Common myeloid progenitor, CD34-positive (primary cell): ENCODE measurements around the gene KLHL9.
A peak's percentile ranks its signal among the peaks of the same experiment; 100 is the strongest.

Source experiments
- CTCF ChIA-PET: fragments of 350-600 bp; sonication (Branson Sonifier 250); formaldehyde crosslinking; loops from one replicate; lab custom pipeline; 2021; ENCODE audit warnings: antibody characterized with exemption; lab: Charles Lee
- POLR2A ChIA-PET: fragments of 350-600 bp; sonication (Branson Sonifier 250); formaldehyde crosslinking; loops from one replicate; lab custom pipeline; 2021; ENCODE audit warnings: antibody characterized with exemption; lab: Charles Lee
- DNase-seq, 3 donors: peaks; one replicate each; pipeline versions ENCODE4 v3.0.0 to v3.0.0-alpha.2; 2013
- H3K27ac ChIP-seq, 2 experiments: 1 replicate in 1 of 2; 2 replicates in 1 of 2; pipeline ENCODE4 v1.7.0; 2013; ENCODE audit warnings: inconsistent platforms in 2 of 2, low read length in 2 of 2, mild to moderate bottlenecking in 2 of 2, low read depth in 1 of 2, moderate library complexity in 1 of 2; ENCODE audit not compliant: severe bottlenecking in 2 of 2, insufficient read depth in 1 of 2, poor library complexity in 1 of 2
- H3K27me3 ChIP-seq, 5 experiments: replicated peaks in 2 of 5; 1 replicate in 3 of 5; 2 replicates in 2 of 5; pipeline versions ENCODE4 v1.6.1 to v1.7.0; 2013; ENCODE audit warnings: low read length in 4 of 5, mild to moderate bottlenecking in 2 of 5, moderate library complexity in 2 of 5, inconsistent platforms in 1 of 5; ENCODE audit not compliant: insufficient read depth in 5 of 5, control insufficient read depth in 4 of 5
- H3K36me3 ChIP-seq, 4 experiments: 1 replicate in 2 of 4; 2 replicates in 2 of 4; pipeline versions ENCODE4 v1.6.1 to v1.7.0; 2013; ENCODE audit warnings: low read length in 3 of 4, control low read depth in 1 of 4, mild to moderate bottlenecking in 1 of 4; ENCODE audit not compliant: control insufficient read depth in 4 of 4, insufficient read depth in 4 of 4
- H3K4me1 ChIP-seq, 4 experiments: 1 replicate in 3 of 4; 2 replicates in 1 of 4; pipeline versions ENCODE4 v1.6.1 to v1.7.1; 2013; ENCODE audit warnings: low read length in 3 of 4, mild to moderate bottlenecking in 3 of 4, control low read depth in 1 of 4, inconsistent platforms in 1 of 4, moderate library complexity in 1 of 4; ENCODE audit not compliant: control insufficient read depth in 4 of 4, insufficient read depth in 4 of 4; ENCODE audit errors: control extremely low read depth in 1 of 4
- H3K4me3 ChIP-seq, 7 experiments: 1 replicate in 4 of 7; 2 replicates in 3 of 7; pipeline versions ENCODE4 v1.5.1 to v1.7.0; 2013; ENCODE audit warnings: mild to moderate bottlenecking in 7 of 7, low read length in 6 of 7, moderate library complexity in 6 of 7, inconsistent platforms in 2 of 7, low read depth in 2 of 7, control low read depth in 1 of 7; ENCODE audit not compliant: insufficient read depth in 4 of 7, control insufficient read depth in 1 of 7; ENCODE audit errors: extremely low read depth in 1 of 7
- H3K9me3 ChIP-seq, 5 experiments: 1 replicate in 4 of 5; 2 replicates in 1 of 5; pipeline versions ENCODE4 v1.6.1 to v1.7.1; 2013; ENCODE audit warnings: low read length in 4 of 5, mild to moderate bottlenecking in 2 of 5, inconsistent platforms in 1 of 5, low read depth in 1 of 5, moderate library complexity in 1 of 5; ENCODE audit not compliant: control insufficient read depth in 4 of 5, insufficient read depth in 2 of 5; ENCODE audit errors: control extremely low read depth in 1 of 5
- WGBS: methylation state at CpG from one replicate; pipeline ENCODE4 v1.1.5; 2013; ENCODE audit not compliant: insufficient coverage; 5-methylcytosine and 5-hydroxymethylcytosine counted together

Gene KLHL9

DNA sequence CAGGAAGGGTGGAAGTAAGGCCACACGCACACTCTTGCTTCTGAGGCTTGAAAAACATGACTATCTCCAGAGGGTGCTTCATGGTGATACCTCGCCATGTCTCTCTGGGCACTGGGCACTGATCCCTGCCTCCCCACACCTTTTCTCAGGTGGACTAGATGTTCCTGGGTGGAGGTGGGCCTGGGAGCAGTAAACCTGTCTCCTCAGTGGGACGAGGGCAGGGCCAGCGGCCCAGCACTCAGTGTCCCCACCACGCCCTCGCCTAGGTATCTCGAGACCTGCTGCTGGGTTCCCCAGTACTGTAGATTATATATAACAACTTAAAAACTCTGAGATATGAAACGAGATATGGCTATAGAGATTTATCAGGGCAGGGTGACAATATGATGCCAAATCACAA lies 27.1 kb upstream of the KLHL9 start:
- POLR2A ChIA-PET = no interaction called here
- Histone ChIP-seq H3K27ac (no peak overlapping the region), H3K4me3 (no peak overlapping the region), H3K9me3 (no peaks in the 10 kb centered on the region), H3K27me3 (no peaks in the 10 kb centered on the region), H3K36me3 (no peaks in the 10 kb centered on the region), H3K4me1 (peaks cover 0 to 21% (median 6%) of the 10 kb centered on the region in 4 experiments)
- no peak for DNase-seq
- CTCF ChIA-PET = no interaction called here
- WGBS = 100% methylated on average over 2 of the region's 8 CpGs

DNA sequence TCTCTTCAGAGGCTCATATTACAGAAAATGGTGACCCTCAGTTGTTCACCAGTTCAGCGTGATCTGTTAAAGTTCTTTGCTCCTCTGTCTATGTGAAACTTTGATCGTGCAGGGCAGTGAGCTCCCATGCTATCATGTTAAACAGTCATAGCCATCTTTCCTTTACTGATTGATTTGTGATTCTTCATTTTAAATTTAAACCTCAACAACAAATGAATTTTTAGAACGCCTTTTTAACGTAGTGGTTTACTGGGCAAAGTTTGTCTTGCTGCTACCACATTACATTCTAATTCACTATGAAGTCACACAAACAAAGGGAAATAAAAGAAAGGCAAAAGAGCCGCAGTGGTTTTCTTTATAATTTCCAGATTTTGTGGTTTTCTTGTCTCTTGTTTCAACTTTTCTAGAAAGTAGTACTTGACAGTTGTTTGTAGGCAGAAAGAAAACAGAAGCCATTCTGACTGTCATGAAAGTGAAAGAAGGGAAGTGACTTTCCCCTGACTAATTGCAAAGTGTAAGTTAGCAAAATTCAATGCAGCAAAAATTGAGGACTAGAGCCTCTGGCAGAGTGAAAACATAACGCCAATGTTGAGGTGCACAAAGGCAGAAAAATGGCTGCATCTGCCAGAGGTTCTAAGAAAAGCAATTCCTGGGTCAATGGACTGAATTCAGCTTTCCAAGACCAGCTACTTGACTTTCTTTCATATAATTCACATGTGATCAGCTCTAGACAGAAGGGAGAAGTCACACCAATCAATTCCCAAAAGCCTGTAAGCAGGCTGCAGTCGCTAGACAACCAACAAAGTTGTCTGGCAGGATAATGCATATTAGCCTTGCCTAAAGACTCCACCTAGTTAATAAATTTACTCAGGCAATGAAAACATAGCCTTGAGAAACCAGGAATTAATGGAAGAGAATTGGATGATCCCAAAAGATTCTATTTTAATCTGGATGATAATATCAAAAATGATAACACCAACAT lies 22.6 kb upstream of the KLHL9 start:
- ChIA-PET CTCF (interaction anchor here (0.9 kb wide), 1 partner anchor 38 kb away, joined by 4 read pairs; no protein-coding TSS in a partner anchor), POLR2A (no interaction called here)
- WGBS = 55% methylated on average over 5 of the region's 7 CpGs
- Histone ChIP-seq H3K9me3 (peaks cover 0 to 2% (median 0%) of the 10 kb centered on the region in 5 experiments), H3K36me3 (no peaks in the 10 kb centered on the region), H3K27ac (no peak overlapping the region), H3K4me3 (peak overlapping the region in 2 of 7 experiments; percentile 36 to 37), H3K27me3 (no peaks in the 10 kb centered on the region), H3K4me1 (peaks cover 0 to 13% (median 6%) of the 10 kb centered on the region in 4 experiments)
- peak; percentile 9 to 71 (median 56) for DNase-seq

DNA sequence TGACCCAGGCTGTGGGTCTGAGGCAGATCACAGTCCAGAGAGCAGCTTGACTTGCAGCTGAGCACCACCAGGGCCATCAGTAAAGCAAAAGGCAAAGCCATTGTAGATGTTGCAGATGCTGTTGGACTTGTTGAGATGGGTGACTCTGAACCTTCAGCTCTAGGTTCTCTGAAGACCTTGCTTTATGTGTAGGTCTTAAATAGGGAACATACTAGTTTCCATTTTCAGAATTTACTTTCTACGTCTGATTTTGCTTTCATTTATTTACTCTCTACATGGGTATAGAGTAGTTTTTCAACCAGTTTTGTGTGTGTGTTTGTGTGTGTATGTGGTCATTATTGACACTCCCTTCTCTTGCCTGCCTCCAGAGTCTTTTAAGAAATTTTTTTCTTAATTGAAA lies 15.6 kb upstream of the KLHL9 start, which contains the start of gene IFNA6:
IFNA6 (minus strand) TSS at position 101 of the 400 bp plus-strand sequence; CDS start at position 101, 0 bp downstream.
- Histone ChIP-seq H3K36me3 (no peaks in the 10 kb centered on the region), H3K4me3 (no peak within 1 kb of the TSS), H3K27ac (no peak within 1 kb of the TSS), H3K9me3 (peaks cover 0 to 2% (median 0%) of the 10 kb centered on the region in 5 experiments), H3K27me3 (no peaks in the 10 kb centered on the region), H3K4me1 (no peaks in the 10 kb centered on the region)
- CTCF ChIA-PET = no interaction called here
- WGBS = no CpG with 5 or more reads among the region's 1 CpG
- DNase-seq = no peak
- POLR2A ChIA-PET = no interaction called here

DNA sequence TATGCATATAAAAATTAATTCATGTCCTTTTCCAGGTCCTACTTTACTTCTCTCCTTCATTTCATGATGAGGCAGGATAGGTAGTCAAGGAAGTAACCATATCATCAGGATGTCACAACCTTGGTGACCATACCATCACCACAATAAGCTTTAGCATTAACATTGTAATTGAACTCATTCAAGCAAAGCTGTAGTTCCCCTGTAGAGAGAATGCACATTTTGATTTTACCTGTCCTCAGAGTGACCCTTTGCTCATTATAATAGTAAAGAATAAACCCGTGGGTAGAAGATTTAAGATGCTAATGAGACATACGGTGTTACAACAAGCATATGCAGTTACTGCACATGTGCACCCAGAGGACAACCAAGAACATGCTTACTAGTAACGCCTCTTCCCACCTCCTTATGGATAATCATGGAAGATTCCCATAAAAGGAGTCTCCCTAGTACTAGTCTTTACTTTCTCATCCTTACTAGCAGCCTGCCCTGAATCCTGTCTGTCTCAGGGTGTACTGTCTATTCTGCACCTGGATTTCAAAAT lies 13.3 kb upstream of the KLHL9 start:
- H3K4me3 ChIP-seq = no peak overlapping the region
- CTCF ChIA-PET = interaction anchor here (1.0 kb wide), 2 partner anchors 16 to 85 kb away, joined by 3 to 4 read pairs; no protein-coding TSS in a partner anchor
- DNase-seq = no peak
- POLR2A ChIA-PET = no interaction called here
- no peaks in the 10 kb centered on the region for H3K36me3 ChIP-seq
- H3K27me3 ChIP-seq = no peaks in the 10 kb centered on the region
- peaks cover 0 to 3% (median 2%) of the 10 kb centered on the region in 5 experiments for H3K9me3 ChIP-seq
- H3K4me1 ChIP-seq = peaks cover 0 to 9% (median 2%) of the 10 kb centered on the region in 4 experiments
- 96% methylated on average over 2 of the region's 3 CpGs for whole genome bisulfite sequencing
- no peak overlapping the region for H3K27ac ChIP-seq

DNA sequence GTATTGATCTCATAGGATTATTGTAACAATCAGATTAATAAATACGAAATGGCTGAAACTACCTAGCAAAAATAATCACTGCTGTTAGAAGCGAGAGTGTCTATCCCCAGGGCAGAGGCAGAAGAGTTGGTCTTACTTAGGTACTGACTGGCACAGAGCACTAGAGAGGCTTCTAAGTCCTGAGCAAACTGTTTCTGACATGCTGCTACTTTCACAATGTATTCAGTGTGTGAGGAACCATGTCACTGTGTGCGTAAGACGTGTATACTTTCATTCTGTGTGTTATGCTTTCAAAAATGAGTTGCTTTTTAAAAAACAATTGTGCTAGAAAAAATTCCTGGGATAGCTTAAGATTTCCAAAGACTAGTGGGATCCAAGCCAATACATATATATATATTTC lies 5.5 kb upstream of the KLHL9 start:
- H3K4me3 ChIP-seq = no peak overlapping the region
- peaks cover 3 to 18% (median 4%) of the 10 kb centered on the region in 4 experiments for H3K4me1 ChIP-seq
- no peak overlapping the region for H3K27ac ChIP-seq
- whole genome bisulfite sequencing = 100% methylated on average over 2 of the region's 4 CpGs
- no peak for DNase-seq
- peaks cover 0 to 4% (median 3%) of the 10 kb centered on the region in 5 experiments for H3K9me3 ChIP-seq
- ChIA-PET CTCF (interaction anchor here (1.0 to 1.4 kb wide), 4 partner anchors 16 to 95 kb away, joined by 3 to 5 read pairs (median 5); no protein-coding TSS in a partner anchor), POLR2A (no interaction called here)
- no peaks in the 10 kb centered on the region for H3K36me3 ChIP-seq
- no peaks in the 10 kb centered on the region for H3K27me3 ChIP-seq

DNA sequence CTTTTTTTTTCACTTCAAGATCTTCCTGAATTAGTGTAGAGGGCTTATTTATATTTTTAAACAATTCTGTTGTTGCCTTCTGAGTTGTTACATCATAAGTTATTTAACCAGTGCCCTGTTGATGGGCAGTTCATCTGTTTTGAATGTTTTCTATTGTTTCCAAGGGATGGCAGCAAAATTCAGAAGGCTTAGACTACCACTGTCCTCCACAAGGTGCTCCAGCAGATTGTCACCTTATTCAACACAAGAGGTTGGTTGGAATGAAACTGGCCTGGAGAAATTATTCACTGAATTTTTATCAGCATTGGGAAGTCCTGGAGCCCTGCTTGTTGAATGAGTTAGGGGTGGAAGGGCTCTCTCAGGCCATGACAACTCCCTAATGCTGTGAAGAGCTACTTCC lies 1.3 kb upstream of the KLHL9 start:
- H3K4me1 ChIP-seq = peaks cover 9 to 45% (median 18%) of the 10 kb centered on the region in 4 experiments
- no peaks in the 10 kb centered on the region for H3K27me3 ChIP-seq
- no peaks in the 10 kb centered on the region for H3K9me3 ChIP-seq
- POLR2A ChIA-PET = no interaction called here
- H3K36me3 ChIP-seq = peaks cover 0 to 14% (median 1%) of the 10 kb centered on the region in 4 experiments
- no peak overlapping the region for H3K27ac ChIP-seq
- CTCF ChIA-PET = interaction anchor here (1.1 to 1.5 kb wide), 6 partner anchors 11 to 62 kb away, joined by 3 to 5 read pairs (median 4); partner anchors contain the start of gene IFNA2
- DNase-seq = peak; percentile 38 to 54 (median 53)
- H3K4me3 ChIP-seq = no peak overlapping the region
